CD4-positive, alpha-beta T cell treated with Interleukin-12 subunit alpha and Interleukin-12 subunit beta, for 1 hour (primary cell): ENCODE results near the gene OTUD7B.
"Not testable (repeated sequence)": the region's sequence is repeated elsewhere in the genome, so short reads cannot be mapped to it uniquely, and the experiment has no call there.

ENCODE experiments used
- DNase-seq: peaks from one replicate; pipeline ENCODE4 v3.0.0-alpha.2; 2020

OTUD7B gene

GRCh38 chr1:149942207-149942606, 68.3 kb downstream of the OTUD7B start:
- DNase-seq = no peak

GRCh38 chr1:149940427-149940826, 70.1 kb downstream of the OTUD7B start:
- no peak for DNase-seq

GRCh38 chr1:149938668-149939003, 71.9 kb downstream of the OTUD7B start:
- DNase-seq = not testable (repeated sequence)

- no peak for DNase-seq
These were observed 72.8 kb downstream of the OTUD7B start for GRCh38 chr1:149937759-149938158.

- DNase-seq = no peak
These were observed 73.4 kb downstream of the OTUD7B start for GRCh38 chr1:149936992-149937705.

GRCh38 chr1:149936170-149936991, 74.1 kb downstream of the OTUD7B start, which contains the start of gene MTMR11:
Gene MTMR11 (minus strand): TSS chr1:149936879. CDS start chr1:149936647, 232 bp downstream.
- no peak for DNase-seq

- DNase-seq = no peak
These were observed 76.2 kb downstream of the OTUD7B start for GRCh38 chr1:149934356-149934755.

GRCh38 chr1:149933208-149933607, 77.3 kb downstream of the OTUD7B start:
- DNase-seq = no peak

GRCh38 chr1:149932474-149932873, 78.1 kb downstream of the OTUD7B start:
- DNase-seq = no peak

- DNase-seq = no peak
These were observed 79.2 kb downstream of the OTUD7B start for GRCh38 chr1:149931212-149931790.

- no peak for DNase-seq
These were observed 80.7 kb downstream of the OTUD7B start for GRCh38 chr1:149929856-149930255.

- no peak for DNase-seq
These were observed 82.2 kb downstream of the OTUD7B start for GRCh38 chr1:149928401-149928724.

GRCh38 chr1:149927563-149928400, 82.7 kb downstream of the OTUD7B start, which contains the start of gene SF3B4:
Gene SF3B4 (minus strand): TSS chr1:149927803. CDS start chr1:149927759, 44 bp downstream.
- DNase-seq = peak; percentile 95

GRCh38 chr1:149927056-149927562, 83.4 kb downstream of the OTUD7B start:
- no peak for DNase-seq

GRCh38 chr1:149926296-149926695, 84.2 kb downstream of the OTUD7B start:
- no peak for DNase-seq

GRCh38 chr1:149925751-149926150, 84.8 kb downstream of the OTUD7B start:
- DNase-seq = no peak

GRCh38 chr1:149925345-149925744, 85.2 kb downstream of the OTUD7B start:
- DNase-seq = no peak

- no peak for DNase-seq
These were observed 86.9 kb downstream of the OTUD7B start for GRCh38 chr1:149923626-149924025.

GRCh38 chr1:149917571-149918144, 92.9 kb downstream of the OTUD7B start, which contains the start of gene SV2A:
Gene SV2A (minus strand): TSS chr1:149917844. CDS start chr1:149913840, 4,004 bp downstream.
- DNase-seq = peak; percentile 55

- DNase-seq = no peak
These were observed 93.7 kb downstream of the OTUD7B start for GRCh38 chr1:149916898-149917252.

- no peak for DNase-seq
These were observed 94.2 kb downstream of the OTUD7B start for GRCh38 chr1:149916193-149916897.
